HEK293 (cell line): ENCODE measurements around the gene KIAA1671.

Source experiments
- CTCF ChIA-PET: fragments of 350-600 bp; formaldehyde crosslinking; extraction: SDS; loops from one replicate; lab custom pipeline; 2021; ENCODE audit warnings: antibody characterized with exemption; lab: Yijun Ruan, JAX
- POLR2A ChIA-PET: fragments of 300-600 bp; formaldehyde crosslinking; extraction: SDS; loops from one replicate; lab custom pipeline; 2020; ENCODE audit warnings: antibody characterized with exemption, inconsistent platforms; lab: Yijun Ruan, JAX
- H3K27ac ChIP-seq: fragments of 200-500 bp; sonication (Bioruptor generic); 2 replicates; pipeline ENCODE4 v1.5.1; 2014; ENCODE audit warnings: low read depth, low read length, control low read depth, inconsistent platforms; ENCODE audit errors: extremely low read depth
- H3K36me3 ChIP-seq, 2 experiments: fragments of 200-500 bp in 1 of 2; sonication (Bioruptor generic) in 1 of 2; 1 replicate in 1 of 2; 2 replicates in 1 of 2; pipeline ENCODE4 v1.5.1; 2014 to 2017; ENCODE audit warnings: inconsistent platforms in 2 of 2, low read length in 2 of 2; ENCODE audit not compliant: control insufficient read depth in 2 of 2, insufficient read depth in 1 of 2
- H3K4me1 ChIP-seq: fragments of 200-500 bp; sonication (Bioruptor generic); 2 replicates; pipeline ENCODE4 v1.5.1; 2014; ENCODE audit warnings: mild to moderate bottlenecking, low read length, inconsistent platforms; ENCODE audit not compliant: control insufficient read depth, insufficient read depth
- H3K4me3 ChIP-seq: 2 replicates; pipeline ENCODE4 v1.5.1; 2011; ENCODE audit warnings: low read depth, mild to moderate bottlenecking, control low read depth, low read length, moderate library complexity
- H3K9me3 ChIP-seq: fragments of 200-500 bp; sonication (Bioruptor generic); 2 replicates; pipeline ENCODE4 v1.5.1; 2014; ENCODE audit warnings: low read depth, low read length, inconsistent platforms; ENCODE audit not compliant: control insufficient read depth, insufficient read depth
- PRDM4 ChIP-seq: fragments of 450-650 bp; formaldehyde crosslinking; IDR thresholded peaks from 2 replicates; pipeline ENCODE4 v1.5.1; 2017; ENCODE audit warnings: missing biosample characterization, missing genetic modification characterization
- ZIC2 ChIP-seq: fragments of 450-650 bp; formaldehyde crosslinking; IDR thresholded peaks from 2 replicates; pipeline ENCODE4 v1.5.1; 2016; ENCODE audit warnings: missing biosample characterization, missing genetic modification characterization
- ZNF157 ChIP-seq: fragments of 450-650 bp; formaldehyde crosslinking; IDR thresholded peaks from 2 replicates; pipeline ENCODE4 v1.5.1; 2016; ENCODE audit warnings: missing biosample characterization, missing genetic modification characterization
- ZNF473 ChIP-seq: fragments of 450-650 bp; formaldehyde crosslinking; IDR thresholded peaks from 2 replicates; pipeline ENCODE4 v1.5.1; 2017; ENCODE audit warnings: missing biosample characterization, missing genetic modification characterization
- ZNF544 ChIP-seq: fragments of 450-650 bp; formaldehyde crosslinking; IDR thresholded peaks from 2 replicates; pipeline ENCODE4 v1.5.0; 2017; ENCODE audit warnings: missing biosample characterization, missing genetic modification characterization
- ZNF555 ChIP-seq: fragments of 450-650 bp; formaldehyde crosslinking; conservative IDR thresholded peaks from 2 replicates; pipeline ENCODE4 v1.5.1; 2017; ENCODE audit warnings: missing biosample characterization, mild to moderate bottlenecking, missing genetic modification characterization, inconsistent platforms
- ZNF639 ChIP-seq: fragments of 450-650 bp; formaldehyde crosslinking; IDR thresholded peaks from 2 replicates; pipeline ENCODE4 v1.5.1; 2016; ENCODE audit warnings: missing biosample characterization, missing genetic modification characterization
- ZNF677 ChIP-seq: fragments of 450-650 bp; IDR thresholded peaks from 2 replicates; pipeline ENCODE4 v1.5.0; 2018; ENCODE audit warnings: missing biosample characterization, mild to moderate bottlenecking, missing genetic modification characterization, moderate library complexity
- ZNF768 ChIP-seq: fragments of 450-650 bp; formaldehyde crosslinking; IDR thresholded peaks from 2 replicates; pipeline ENCODE4 v1.5.1; 2018; ENCODE audit warnings: missing biosample characterization, mild to moderate bottlenecking, missing genetic modification characterization
- ZNF785 ChIP-seq: fragments of 450-650 bp; formaldehyde crosslinking; IDR thresholded peaks from 2 replicates; pipeline ENCODE4 v1.5.1; 2016; ENCODE audit warnings: missing biosample characterization, missing genetic modification characterization
- ZSCAN4 ChIP-seq: fragments of 450-650 bp; formaldehyde crosslinking; IDR thresholded peaks from 2 replicates; pipeline ENCODE4 v1.5.1; 2017; ENCODE audit warnings: missing biosample characterization, missing genetic modification characterization

Gene KIAA1671

GRCh38 chr22:25082096-25082495, 129.6 kb downstream of the KIAA1671 start:
- Histone ChIP-seq H3K36me3 (no peaks in the 10 kb centered on the region), H3K4me3 (no peak overlapping the region), H3K4me1 (no peaks in the 10 kb centered on the region), H3K9me3 (no peaks in the 10 kb centered on the region), H3K27ac (no peak overlapping the region)
- ChIA-PET POLR2A (no interaction called here), CTCF (interaction anchor here (0.5 to 3.6 kb wide), 16 partner anchors 10 to 687 kb away, joined by 3 to 23 read pairs (median 6); no protein-coding TSS in a partner anchor)
- TF ChIP-seq ZNF157 = peak; percentile 97
- no peak for TF ChIP-seq ZNF677 (tag by site-specific recombination)

- TF ChIP-seq ZSCAN4 (tag by site-specific recombination) (no peak), ZNF768 (tag by site-specific recombination) (peak; percentile 63; the same call in 1 of the 2 replicates)
- TF ChIP-seq, all 188 proteins: peak for 1
- Histone ChIP-seq H3K36me3 (no peaks in the 10 kb centered on the region), H3K9me3 (no peaks in the 10 kb centered on the region), H3K4me1 (no peaks in the 10 kb centered on the region), H3K4me3 (no peak overlapping the region), H3K27ac (no peak overlapping the region)
- ChIA-PET POLR2A (no interaction called here), CTCF (interaction anchor here (3.4 to 3.6 kb wide), 2 partner anchors 12 to 89 kb away, joined by 11 to 23 read pairs; no protein-coding TSS in a partner anchor)
These were observed 130.7 kb downstream of the KIAA1671 start for GRCh38 chr22:25083056-25083806.

- Histone ChIP-seq H3K27ac (no peak overlapping the region), H3K36me3 (no peaks in the 10 kb centered on the region), H3K9me3 (no peaks in the 10 kb centered on the region), H3K4me3 (no peak overlapping the region), H3K4me1 (no peaks in the 10 kb centered on the region)
- POLR2A ChIA-PET = no interaction called here
- TF ChIP-seq ZNF555 (no peak), ZNF785 (tag by site-specific recombination) (no peak), ZNF639 (tag by site-specific recombination) (no peak), PRDM4 (tag by site-specific recombination) (no peak), ZNF544 (tag by site-specific recombination) (no peak), ZNF473 (tag by site-specific recombination) (no peak), ZIC2 (tag by site-specific recombination) (peak; percentile 17; the same call in 1 of the 2 replicates)
- CTCF ChIA-PET = interaction anchor here (0.7 kb wide), 1 partner anchor 12 kb away, joined by 4 read pairs; no protein-coding TSS in a partner anchor
These were observed 131.3 kb downstream of the KIAA1671 start for GRCh38 chr22:25083807-25084200.
